HG03060 (cell line): ENCODE measurements around the gene CTAGE4.
"Not testable (repeated sequence)": the region's sequence is repeated elsewhere in the genome, so short reads cannot be mapped to it uniquely, and the experiment has no call there.

Experiments
- ATAC-seq: cut with Tn5 transposase; IDR thresholded peaks from one replicate; pipeline ENCODE4 v1.9.1; 2021; ENCODE audit warnings: low read depth, moderate number of reproducible peaks; ENCODE audit not compliant: unreplicated experiment

Gene CTAGE4

GRCh38 chr7:144203086-144203485, 19.8 kb downstream of the CTAGE4 start:
- ATAC-seq, result not testable (repeated sequence)

- not testable (repeated sequence) for ATAC-seq
Observed at GRCh38 chr7:144205306-144205705, 22.0 kb downstream of the CTAGE4 start.

- ATAC-seq, result not testable (repeated sequence)
Observed at GRCh38 chr7:144217200-144217599, 33.9 kb downstream of the CTAGE4 start.

DNA sequence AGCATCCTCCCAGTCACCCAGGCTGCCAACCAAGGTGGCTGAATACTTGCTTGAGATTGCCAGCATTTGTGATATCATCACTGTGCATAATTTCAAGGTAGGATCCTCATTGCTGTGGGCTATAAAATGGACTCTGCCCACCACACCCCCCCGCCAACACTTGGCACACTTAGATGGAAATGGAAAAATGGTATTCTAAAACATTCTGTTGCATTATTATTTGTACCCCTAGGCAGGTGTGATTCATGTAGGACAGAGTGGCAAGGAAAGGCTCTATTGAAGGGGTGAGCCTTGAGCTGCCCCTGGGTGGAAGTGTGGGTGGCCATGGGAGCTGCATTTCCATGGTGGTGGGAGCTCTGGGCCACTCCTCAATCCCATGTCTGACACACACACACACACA, 35.3 kb downstream of the CTAGE4 start:
- ATAC-seq, result not testable (repeated sequence)

DNA sequence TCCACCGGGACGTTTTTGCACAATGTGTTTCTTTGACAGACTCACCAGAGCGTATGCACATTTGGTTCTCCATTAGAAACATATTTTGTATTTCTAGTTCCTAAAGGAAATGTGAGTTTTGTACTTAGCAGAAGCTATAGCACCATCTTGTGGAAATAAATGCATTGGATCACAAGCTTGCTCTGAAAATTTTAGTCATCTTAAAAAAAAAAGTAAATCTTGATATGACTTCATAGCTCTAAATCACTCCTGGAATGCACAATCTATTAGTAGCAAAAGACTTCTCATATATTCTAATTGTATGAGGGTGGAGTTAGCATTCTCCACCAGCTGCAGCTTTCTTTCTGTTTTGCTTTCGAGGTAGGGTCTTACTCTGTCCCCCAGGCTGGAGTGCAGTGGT, 35.9 kb downstream of the CTAGE4 start:
- not testable (repeated sequence) for ATAC-seq

- not testable (repeated sequence) for ATAC-seq
Observed at GRCh38 chr7:144220531-144220930, 37.3 kb downstream of the CTAGE4 start.

DNA sequence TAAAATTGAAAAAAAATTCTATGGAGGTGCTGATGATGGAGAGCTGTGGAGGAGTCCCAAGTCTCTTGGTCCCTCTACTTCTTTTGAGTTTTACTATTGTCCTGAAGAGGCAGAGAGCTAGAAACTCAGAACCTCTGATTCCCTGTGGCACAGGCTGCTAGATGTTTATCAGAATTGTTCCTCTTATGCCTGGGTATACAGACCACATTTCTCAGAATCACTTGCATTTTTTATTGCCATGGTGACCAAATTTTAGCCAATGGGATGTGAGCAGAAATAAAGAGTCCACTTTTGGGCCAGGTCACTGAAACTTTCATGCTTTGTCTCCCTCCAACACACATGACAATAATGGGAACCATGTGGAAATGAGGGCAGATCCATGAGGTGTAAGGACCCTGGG, 40.4 kb downstream of the CTAGE4 start:
- not testable (repeated sequence) for ATAC-seq

GRCh38 chr7:144226866-144227265, 43.6 kb downstream of the CTAGE4 start:
- not testable (repeated sequence) for ATAC-seq

DNA sequence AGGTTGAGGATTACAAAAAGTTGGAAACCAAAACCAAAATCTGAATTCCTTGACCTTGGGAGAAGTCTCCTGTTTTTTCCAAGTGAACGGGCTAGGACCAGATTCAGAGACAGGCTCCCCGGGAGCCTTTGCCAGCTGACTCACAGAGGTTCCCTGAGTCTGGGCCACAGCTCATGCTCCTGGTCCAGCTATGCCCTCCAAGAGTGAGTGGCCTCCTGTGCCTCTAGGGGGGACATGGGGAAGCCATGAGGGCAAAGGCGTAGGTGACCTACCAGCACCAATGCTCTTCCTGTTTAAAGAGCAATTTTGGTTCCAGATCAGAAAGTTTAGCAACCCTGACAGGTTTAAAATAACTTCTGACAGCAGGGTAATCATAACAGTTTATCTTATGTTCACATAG, 45.5 kb downstream of the CTAGE4 start:
- ATAC-seq, result not testable (repeated sequence)

GRCh38 chr7:144231027-144231426, 47.8 kb downstream of the CTAGE4 start:
- not testable (repeated sequence) for ATAC-seq

GRCh38 chr7:144233039-144233438, 49.8 kb downstream of the CTAGE4 start:
- not testable (repeated sequence) for ATAC-seq
